K562 (cell line): ENCODE measurements around the gene TCTN3. TPM values are rescaled to one million over a fixed set of nuclear protein-coding genes. Genes with fewer than 3 reads are reported as not detected.
A peak's percentile ranks its signal among the peaks of the same experiment; 100 is the strongest.
"Not testable (repeated sequence)": the region's sequence is repeated elsewhere in the genome, so short reads cannot be mapped to it uniquely, and the experiment has no call there.

Source experiments
- ATAC-seq: fragments of 200-7000 bp; cut with Tn5 transposase; 3 replicates; pipeline ENCODE4 v1.9.1; 2020; ENCODE audit warnings: moderate library complexity
- BruUV-seq: library from RNA; stranded (reverse); fragments of 400-500 nt; replicated peaks from 2 replicates; lab custom pipeline; 2021; lab: Mats Ljungman, UMichigan
- CTCF ChIA-PET: fragments of 300-600 bp; formaldehyde crosslinking; extraction: SDS; loops from one replicate; lab custom pipeline; 2021; ENCODE audit warnings: low intra/inter-chr PET ratio; lab: Yijun Ruan, JAX
- POLR2A ChIA-PET: fragments of 300-600, 350-650 bp; sonication (Branson Sonifier 250); formaldehyde crosslinking; extraction: SDS; loops from one replicate; lab custom pipeline; 2021; ENCODE audit warnings: antibody characterized with exemption, inconsistent platforms; lab: Yijun Ruan, JAX
- DNase-seq, 4 experiments: peaks; one replicate each; pipeline versions ENCODE4 v3.0.0 to v3.0.0-alpha.2; 2011 to 2018; ENCODE audit warnings: low spot score in 3 of 4, mixed read lengths in 3 of 4; ENCODE audit errors: extremely low read depth in 1 of 4
- FAIRE-seq: peaks from 2 replicates; lab custom pipeline; 2011; peaks lifted over from hg19 to GRCh38; lab: Jason Lieb, UNC
- H2AFZ ChIP-seq: 2 replicates; pipeline ENCODE4 v1.6.0; 2011; ENCODE audit warnings: low read depth, low read length, control low read depth, inconsistent platforms
- H3K27ac ChIP-seq: fragments of 200-600 bp; 3 replicates; pipeline ENCODE4 v1.8.0; 2011; ENCODE audit warnings: low read depth, mild to moderate bottlenecking, control low read depth, inconsistent platforms, low read length, moderate library complexity, mixed read lengths; ENCODE audit errors: extremely low read depth
- H3K27me3 ChIP-seq, 2 experiments: fragments of 300-600 bp in 1 of 2; 2 replicates in 1 of 2; 3 replicates in 1 of 2; pipeline versions ENCODE4 v1.6.0 to v1.8.0; 2011; ENCODE audit warnings: inconsistent platforms in 2 of 2, low read length in 2 of 2, mild to moderate bottlenecking in 1 of 2, mixed read lengths in 1 of 2, moderate library complexity in 1 of 2; ENCODE audit not compliant: control insufficient read depth in 2 of 2, insufficient read depth in 2 of 2
- H3K36me3 ChIP-seq: fragments of 300-600 bp; 3 replicates; pipeline ENCODE4 v1.8.0; 2011; ENCODE audit warnings: mild to moderate bottlenecking, low read length, inconsistent platforms; ENCODE audit not compliant: control insufficient read depth, insufficient read depth
- H3K4me1 ChIP-seq, 2 experiments: fragments of 200-600 bp in 1 of 2; replicated peaks in 1 of 2; 2 replicates in 1 of 2; 3 replicates in 1 of 2; pipeline versions ENCODE4 v1.5.1 to v1.8.0; 2011; ENCODE audit warnings: inconsistent platforms in 2 of 2, low read length in 2 of 2, mild to moderate bottlenecking in 1 of 2, mixed read lengths in 1 of 2, moderate library complexity in 1 of 2; ENCODE audit not compliant: control insufficient read depth in 2 of 2, insufficient read depth in 2 of 2
- H3K4me2 ChIP-seq: 2 replicates; pipeline ENCODE4 v1.6.1; 2011; ENCODE audit warnings: low read length, control low read depth, inconsistent platforms, mixed read lengths; ENCODE audit not compliant: insufficient read depth
- H3K4me3 ChIP-seq: fragments of 200-600 bp; sonication (generic), shearing (Covaris generic); 2 replicates; pipeline ENCODE4 v1.5.1; 2016; ENCODE audit warnings: control low read depth, inconsistent platforms
- H3K79me2 ChIP-seq: fragments of 200-600 bp; 3 replicates; pipeline ENCODE4 v1.8.0; 2011; ENCODE audit warnings: low read length, inconsistent platforms; ENCODE audit not compliant: control insufficient read depth, insufficient read depth
- H3K9ac ChIP-seq, 2 experiments: 2 replicates each; pipeline versions ENCODE4 v1.6.0 to v1.6.1; 2011; ENCODE audit warnings: low read depth in 2 of 2, low read length in 2 of 2, control low read depth in 1 of 2, inconsistent platforms in 1 of 2, mild to moderate bottlenecking in 1 of 2, mixed read lengths in 1 of 2; ENCODE audit not compliant: insufficient read depth in 1 of 2
- H3K9me1 ChIP-seq: one replicate; pipeline ENCODE4 v1.6.0; 2011; ENCODE audit warnings: inconsistent platforms, mild to moderate bottlenecking, low read length, moderate library complexity; ENCODE audit not compliant: control insufficient read depth, insufficient read depth
- H3K9me3 ChIP-seq: replicated peaks from 2 replicates; pipeline ENCODE4 v1.5.1; 2011; ENCODE audit warnings: low read depth, low read length, inconsistent platforms; ENCODE audit not compliant: control insufficient read depth, insufficient read depth
- H4K20me1 ChIP-seq: replicated peaks from 2 replicates; pipeline ENCODE4 v1.6.1; 2011; ENCODE audit warnings: low read length, inconsistent platforms, mixed read lengths; ENCODE audit not compliant: control insufficient read depth, insufficient read depth
- ARID1B ChIP-seq: fragments of 450-650 bp; IDR thresholded peaks from 2 replicates; pipeline ENCODE4 v1.6.1; 2016; ENCODE audit warnings: antibody characterized with exemption, mild to moderate bottlenecking, inconsistent platforms
- CBFA2T2 ChIP-seq: fragments of 450-650 bp; conservative IDR thresholded peaks from 2 replicates; pipeline ENCODE4 v1.6.1; 2017; ENCODE audit warnings: mild to moderate bottlenecking
- CCNT2 ChIP-seq: IDR thresholded peaks from 2 replicates; pipeline ENCODE4 v1.6.1; 2011; ENCODE audit warnings: borderline replicate concordance, low read depth, mild to moderate bottlenecking, moderate library complexity, mixed read lengths, low read length; ENCODE audit not compliant: insufficient read length; ENCODE audit errors: extremely low read depth
- DPF2 ChIP-seq: fragments of 450-650 bp; IDR thresholded peaks from 2 replicates; pipeline ENCODE4 v1.6.1; 2016
- FOXM1 ChIP-seq, 2 experiments: fragments of 450-650 bp in 1 of 2; sonication (generic) in 1 of 2; formaldehyde crosslinking in 1 of 2; IDR thresholded peaks; 2 replicates each; pipeline versions ENCODE4 v1.6.1 to v1.9.0; 2017 to 2022; ENCODE audit warnings: low read depth in 2 of 2, mild to moderate bottlenecking in 2 of 2, missing genetic modification reagents in 1 of 2, moderate library complexity in 1 of 2
- KDM1A ChIP-seq, 2 experiments: fragments of 450-650 bp; IDR thresholded peaks; 2 replicates each; pipeline ENCODE4 v1.6.1; 2016; ENCODE audit warnings: mild to moderate bottlenecking in 2 of 2
- KLF16 ChIP-seq: IDR thresholded peaks from 2 replicates; pipeline ENCODE4 v1.6.1; 2016; ENCODE audit warnings: antibody characterized with exemption
- NCOR1 ChIP-seq: fragments of 450-650 bp; IDR thresholded peaks from 2 replicates; pipeline ENCODE4 v1.6.1; 2016; ENCODE audit warnings: mild to moderate bottlenecking, moderate library complexity
- NFIC ChIP-seq: fragments of 450-650 bp; IDR thresholded peaks from 2 replicates; pipeline ENCODE4 v1.6.1; 2017; ENCODE audit warnings: mild to moderate bottlenecking, inconsistent platforms
- PML ChIP-seq: IDR thresholded peaks from 2 replicates; pipeline ENCODE4 v1.6.1; 2012; ENCODE audit warnings: low read length, inconsistent platforms
- RAD21 ChIP-seq, 2 experiments: fragments of 250-450 bp in 1 of 2; fragments of 450-650 bp in 1 of 2; sonication (Bioruptor Pico) in 1 of 2; formaldehyde crosslinking in 1 of 2; IDR thresholded peaks in 1 of 2; conservative IDR thresholded peaks in 1 of 2; 2 replicates each; pipeline versions ENCODE4 v1.4.0 to v1.8.0; 2020 to 2022; ENCODE audit warnings: mild to moderate bottlenecking in 2 of 2, moderate library complexity in 1 of 2
- RAD51 ChIP-seq: fragments of 450-650 bp; IDR thresholded peaks from 2 replicates; pipeline ENCODE4 v1.7.1; 2016; ENCODE audit warnings: low read depth, mild to moderate bottlenecking, borderline replicate concordance
- SMARCA4 ChIP-seq: fragments of 450-650 bp; IDR thresholded peaks from 2 replicates; pipeline ENCODE4 v1.6.1; 2016
- SOX6 ChIP-seq: fragments of 450-650 bp; IDR thresholded peaks from 2 replicates; pipeline ENCODE4 v1.6.1; 2014; ENCODE audit warnings: mild to moderate bottlenecking
- STAT5A ChIP-seq: IDR thresholded peaks from 2 replicates; pipeline ENCODE4 v1.6.1; 2012; ENCODE audit warnings: low read length, inconsistent platforms, borderline replicate concordance
- STAT5B ChIP-seq: fragments of 250-450 bp; sonication (Bioruptor Pico); IDR thresholded peaks from 2 replicates; pipeline ENCODE4 v1.8.0; 2021; ENCODE audit warnings: mild to moderate bottlenecking, inconsistent platforms
- TCF3 ChIP-seq: sonication (generic); formaldehyde crosslinking; IDR thresholded peaks from 2 replicates; pipeline ENCODE4 v1.4.0; 2020; ENCODE audit warnings: mild to moderate bottlenecking, missing genetic modification reagents
- WGBS: fragments of 100-300 bp; shearing (Covaris generic); methylation state at CpG from one replicate; pipeline ENCODE4 v1.1.6; 2016; ENCODE audit warnings: low coverage, mixed read lengths; ENCODE audit not compliant: insufficient coverage; ENCODE audit errors: missing lambda C conversion rate; 5-methylcytosine and 5-hydroxymethylcytosine counted together
- in situ Hi-C: fragments of 300-500 bp; cut with MboI; formaldehyde crosslinking; loops from 4 replicates; pipeline ENCODE4 v1.15.0; 2018; ENCODE audit warnings: inconsistent platforms, mixed read lengths
- intact Hi-C: fragments of 100-400 bp; cut with micrococcal nuclease; formaldehyde crosslinking; loops from 2 replicates; pipeline ENCODE4 v1.14.2; 2022
- polyA plus RNA-seq, 8 experiments: library from polyadenylated mRNA; depleted of rRNA in 4 of 8; stranded (reverse) in 5 of 8; unstranded in 3 of 8; fragments of >200 nt; fragmentation: Nextera tagmentation in 2 of 8; fragmentation: Illumina TruSeq in 1 of 8; extraction: Ambion mirVana in 2 of 8; extraction: Trizol in 1 of 8; gene quantifications; 2 replicates each; pipeline versions ENCODE4 v1.2.1 to v1.2.3, GENCODE V29; 2011 to 2014; ENCODE audit warnings: inconsistent platforms in 1 of 8, missing spikeins in 1 of 8
- total RNA-seq, 7 experiments: library from RNA; depleted of rRNA in 6 of 7; stranded (reverse); fragments of >200 nt in 6 of 7; fragmentation: Illumina TruSeq in 2 of 7; extraction: Trizol in 2 of 7; gene quantifications; 2 replicates each; pipeline versions ENCODE4 v1.2.1 to v1.2.3, GENCODE V29; 2011 to 2021; ENCODE audit warnings: low replicate concordance in 1 of 7

TCTN3 gene
- total and polyA plus RNA-seq, 9 of the 15 experiments (the other 6 are each of a cell fraction or from before 2014, with no cell fraction given): 10.4 to 25.8 (median 16.3) TPM

DNA sequence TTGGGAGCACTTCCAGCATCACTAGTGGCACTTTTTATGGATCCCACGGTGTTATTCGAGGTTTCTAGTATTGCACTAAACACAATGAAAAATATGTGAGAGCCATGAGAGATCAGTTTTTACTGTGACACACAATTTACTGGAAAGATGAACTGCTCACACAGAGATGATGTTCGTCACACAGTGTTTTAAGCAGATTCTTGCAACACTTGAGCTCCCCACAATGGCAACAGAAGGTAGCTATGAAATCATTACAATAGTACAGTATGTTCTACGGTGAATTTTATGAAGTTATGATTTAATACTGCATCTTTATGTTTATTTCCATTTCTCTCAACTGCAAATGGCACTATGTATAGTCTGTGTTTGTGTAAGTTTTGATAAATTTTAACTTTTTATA is 34.8 kb upstream of the TCTN3 start (continued):
- TF ChIP-seq RAD21 (CRISPR knock-in tag; conservative IDR thresholded peaks at IDR 0.05 in 1 of 2, IDR thresholded peaks at IDR 0.05 in 1 of 2): peak in 1 of 2 experiments; percentile 57; a peak in 2 of 4 replicates
- TF ChIP-seq STAT5B (CRISPR knock-in tag): no peak

DNA sequence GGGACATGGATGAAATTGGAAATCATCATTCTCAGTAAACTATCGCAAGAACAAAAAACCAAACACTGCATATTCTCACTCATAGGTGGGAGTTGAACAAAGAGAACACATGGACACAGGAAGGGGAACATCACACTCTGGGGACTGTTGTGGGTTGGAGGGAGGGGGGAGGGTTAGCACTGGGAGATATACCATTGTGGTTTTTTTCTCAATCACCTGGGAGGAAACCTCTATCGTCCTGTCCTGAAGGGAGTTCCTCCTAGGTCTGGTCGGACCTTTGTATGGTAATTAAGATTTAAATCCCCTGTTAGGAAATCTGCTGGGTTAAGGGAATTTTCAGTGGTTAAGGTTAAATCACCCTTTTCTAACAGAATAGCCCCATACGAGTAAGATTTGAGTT is 28.8 kb upstream of the TCTN3 start:
- H3K27ac ChIP-seq, H3K9me3 ChIP-seq, H2AFZ ChIP-seq, H3K36me3 ChIP-seq, CTCF ChIA-PET, BruUV-seq, H3K79me2 ChIP-seq, ATAC-seq, H3K4me3 ChIP-seq, DNase-seq, H4K20me1 ChIP-seq, POLR2A ChIA-PET, in situ Hi-C loops, H3K9me1 ChIP-seq, H3K4me1 ChIP-seq, H3K4me2 ChIP-seq, intact Hi-C loops, H3K9ac ChIP-seq, FAIRE-seq, H3K27me3 ChIP-seq: not testable (repeated sequence)
- WGBS: 28% methylated on average over 2 of the region's 4 CpGs

DNA sequence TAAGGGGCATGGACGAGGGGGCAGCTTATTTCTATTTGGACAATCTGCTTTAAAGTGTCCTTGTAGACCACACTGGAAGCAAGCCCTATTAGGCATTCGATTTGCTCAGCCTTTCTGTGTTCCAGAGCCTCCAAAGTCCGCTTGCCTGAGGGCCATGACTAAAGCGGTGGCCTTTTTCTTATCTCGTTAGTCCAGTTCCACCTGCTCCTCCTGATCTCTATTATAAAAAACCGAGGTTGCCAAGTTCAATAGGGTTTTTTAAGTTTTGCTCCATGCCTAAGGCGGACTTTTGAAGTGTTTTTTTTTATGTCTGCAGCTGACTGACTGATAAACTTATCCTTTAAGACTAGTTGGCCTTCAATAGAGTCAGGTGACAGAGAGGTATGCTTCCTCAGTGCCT is 27.0 kb upstream of the TCTN3 start:
- in situ Hi-C loops; H3K9me3 ChIP-seq; BruUV-seq; H3K9ac ChIP-seq; H3K4me1 ChIP-seq; ATAC-seq; H3K27ac ChIP-seq; H3K79me2 ChIP-seq; H4K20me1 ChIP-seq; intact Hi-C loops; H3K36me3 ChIP-seq; H2AFZ ChIP-seq; CTCF ChIA-PET; H3K4me3 ChIP-seq; H3K27me3 ChIP-seq; H3K4me2 ChIP-seq; H3K9me1 ChIP-seq; POLR2A ChIA-PET; TF ChIP-seq FOXM1 (CRISPR knock-in tag; IDR thresholded peaks at IDR 0.05; ENCODE audit: low read depth): not testable (repeated sequence)
- DNase-seq (peak; percentile 20 to 82 (median 30)), FAIRE-seq (peak; percentile 89)
- 1% methylated on average over 6 of the region's 7 CpGs for WGBS
- peak; percentile 37; the same call in 1 of the 2 replicates for TF ChIP-seq FOXM1 (IDR thresholded peaks at IDR 0.05; ENCODE audit: low read depth)
- TF ChIP-seq PML: peak; percentile 44; the same call in 1 of the 2 replicates
- TF ChIP-seq STAT5A: peak; percentile 40; the same call in 1 of the 2 replicates
- peak; percentile 20; the same call in 1 of the 2 replicates for TF ChIP-seq RAD51
- TF ChIP-seq CBFA2T2: peak; percentile 74
- TF ChIP-seq SOX6: peak; percentile 48
- peak; percentile 67 for TF ChIP-seq NCOR1
- peak; percentile 40 to 52; a peak in 2 of 4 replicates for TF ChIP-seq KDM1A (IDR thresholded peaks at IDR 0.05)
- peak; percentile 57; the same call in 1 of the 2 replicates for TF ChIP-seq SMARCA4
- TF ChIP-seq ARID1B: peak; percentile 83
- TF ChIP-seq DPF2: peak; percentile 62
- TF ChIP-seq NFIC: peak; percentile 34; the same call in 1 of the 2 replicates
- peak; percentile 19 for TF ChIP-seq CCNT2
- peak; percentile 84 for TF ChIP-seq TCF3 (CRISPR knock-in tag)
- peak; percentile 36; the same call in 1 of the 2 replicates for TF ChIP-seq KLF16
